Coronary artery (tissue), 2 donors: Measurements from ENCODE around the gene IRF2BP2.

ENCODE experiments used
- DNase-seq: peaks from one replicate; pipeline ENCODE4 v3.0.0-alpha.2; 2017; ENCODE audit warnings: low spot score
- H3K27ac ChIP-seq, 2 donors: fragments of 200-600 bp; sonication (generic); one replicate each; pipeline ENCODE4 v1.5.1; 2016 to 2019
- H3K4me3 ChIP-seq: fragments of 200-600 bp; sonication (generic); 2 replicates; pipeline ENCODE4 v1.5.1; 2016; ENCODE audit warnings: mild to moderate bottlenecking, moderate library complexity
- TF ChIP-seq, protein P1 (sequence below): fragments of 200-600 bp; sonication (generic); IDR thresholded peaks from one replicate; pipeline ENCODE4 v1.5.1; 2019; ENCODE audit warnings: antibody characterized with exemption

IRF2BP2 gene

DNA sequence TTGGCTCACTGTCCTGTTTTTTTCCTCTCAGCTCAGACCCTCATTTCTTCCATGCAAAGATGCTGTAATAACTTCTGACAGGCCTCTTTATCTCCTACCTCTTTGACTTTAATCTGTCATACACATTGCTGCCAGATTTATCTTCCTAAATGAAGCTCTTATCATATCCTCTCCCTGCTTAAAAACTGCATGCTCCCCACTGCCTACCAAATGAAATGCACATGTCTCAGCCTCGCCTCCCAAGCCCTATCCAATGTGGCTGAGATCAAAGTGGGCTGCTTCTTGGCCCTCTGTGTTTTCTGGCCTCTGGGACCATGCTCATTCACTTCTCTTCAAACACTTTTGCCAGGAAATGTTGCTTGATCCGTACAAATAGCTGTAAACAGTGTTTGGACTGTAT, 38.3 kb downstream of the IRF2BP2 start:
- Histone ChIP-seq H3K27ac (no peak overlapping the region), H3K4me3 (no peak overlapping the region)
- DNase-seq = no peak
- TF ChIP-seq, protein P1, sequence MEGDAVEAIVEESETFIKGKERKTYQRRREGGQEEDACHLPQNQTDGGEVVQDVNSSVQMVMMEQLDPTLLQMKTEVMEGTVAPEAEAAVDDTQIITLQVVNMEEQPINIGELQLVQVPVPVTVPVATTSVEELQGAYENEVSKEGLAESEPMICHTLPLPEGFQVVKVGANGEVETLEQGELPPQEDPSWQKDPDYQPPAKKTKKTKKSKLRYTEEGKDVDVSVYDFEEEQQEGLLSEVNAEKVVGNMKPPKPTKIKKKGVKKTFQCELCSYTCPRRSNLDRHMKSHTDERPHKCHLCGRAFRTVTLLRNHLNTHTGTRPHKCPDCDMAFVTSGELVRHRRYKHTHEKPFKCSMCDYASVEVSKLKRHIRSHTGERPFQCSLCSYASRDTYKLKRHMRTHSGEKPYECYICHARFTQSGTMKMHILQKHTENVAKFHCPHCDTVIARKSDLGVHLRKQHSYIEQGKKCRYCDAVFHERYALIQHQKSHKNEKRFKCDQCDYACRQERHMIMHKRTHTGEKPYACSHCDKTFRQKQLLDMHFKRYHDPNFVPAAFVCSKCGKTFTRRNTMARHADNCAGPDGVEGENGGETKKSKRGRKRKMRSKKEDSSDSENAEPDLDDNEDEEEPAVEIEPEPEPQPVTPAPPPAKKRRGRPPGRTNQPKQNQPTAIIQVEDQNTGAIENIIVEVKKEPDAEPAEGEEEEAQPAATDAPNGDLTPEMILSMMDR = no peak

DNA sequence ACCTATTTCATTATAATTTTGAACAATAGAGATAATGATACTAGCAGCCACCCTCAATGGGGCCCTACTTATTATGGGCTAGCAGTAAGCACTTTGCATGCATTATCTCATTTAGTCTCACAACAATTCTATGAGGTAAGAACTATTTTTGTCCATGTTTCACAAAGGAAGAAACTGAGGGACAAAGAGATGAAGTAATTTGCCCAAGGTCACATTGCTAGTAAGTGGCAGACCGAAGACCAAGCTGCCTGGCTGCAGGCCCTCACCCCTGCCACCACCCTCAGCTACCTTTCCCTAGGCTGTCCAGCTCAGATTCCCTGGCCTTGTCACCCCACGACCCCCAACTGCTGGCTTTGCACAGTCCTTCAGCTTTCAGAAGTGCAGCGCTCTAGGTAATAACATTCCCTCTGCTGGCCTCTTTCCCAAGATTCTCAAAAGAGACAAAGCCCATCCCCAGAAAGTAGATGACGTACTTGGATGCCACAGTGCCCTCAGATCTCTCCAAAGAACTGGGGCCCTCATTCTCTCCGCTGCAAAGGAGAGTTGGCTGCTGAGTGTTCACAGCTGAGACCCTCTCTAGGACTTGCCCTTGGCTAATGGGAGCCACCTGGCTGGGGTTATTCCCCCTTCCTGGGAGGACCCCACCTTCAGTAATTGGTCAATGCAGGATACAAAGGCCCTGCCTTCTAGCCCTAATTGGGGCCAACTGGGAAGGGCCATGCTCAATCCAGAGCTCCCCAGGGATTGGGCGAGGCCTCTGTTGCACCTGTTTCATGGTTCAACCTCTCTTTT, 39.5 kb downstream of the IRF2BP2 start:
- no peak for DNase-seq
- no peak overlapping the region for H3K27ac ChIP-seq
- TF ChIP-seq, protein P1 = no peak
- no peak overlapping the region for H3K4me3 ChIP-seq

DNA sequence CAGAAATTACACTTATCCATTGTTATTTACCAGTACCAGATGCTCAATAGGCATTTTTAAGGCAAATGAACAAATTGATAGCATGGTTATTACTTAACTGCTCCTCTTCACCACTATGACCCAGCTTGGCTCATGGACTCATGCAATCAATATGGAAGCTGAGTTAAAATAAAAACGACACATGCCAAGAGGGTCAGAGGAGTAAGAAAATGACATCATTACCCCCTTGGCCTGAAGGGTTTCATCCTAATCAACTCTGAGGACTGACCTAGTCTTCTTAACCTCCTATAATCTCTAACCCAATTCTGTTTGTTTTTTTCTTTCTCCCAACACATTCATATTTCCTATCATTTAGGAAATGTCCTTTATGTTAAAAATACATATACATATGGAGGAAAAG, 41.6 kb downstream of the IRF2BP2 start:
- Histone ChIP-seq H3K27ac (no peak overlapping the region), H3K4me3 (no peak overlapping the region)
- TF ChIP-seq, protein P1 = no peak
- DNase-seq = no peak

DNA sequence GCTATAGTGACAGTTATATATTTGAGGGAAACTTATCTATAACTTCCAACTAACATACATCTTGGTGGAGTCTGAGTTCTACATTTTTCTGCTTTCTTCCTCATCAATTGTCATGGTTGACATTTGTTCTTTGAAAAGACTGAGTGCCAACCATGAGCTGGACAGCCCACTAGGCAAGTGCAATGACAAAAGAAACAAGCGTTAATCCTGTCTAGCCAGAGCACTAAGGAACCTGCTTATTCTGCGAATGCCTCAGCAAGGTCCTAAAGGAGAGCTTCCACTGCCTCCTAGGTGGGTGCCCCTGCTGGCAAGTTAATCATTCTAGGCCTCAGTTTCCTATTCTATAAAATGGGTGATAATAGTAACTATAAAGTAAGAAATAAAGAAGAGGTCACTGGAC, 44.8 kb downstream of the IRF2BP2 start:
- Histone ChIP-seq H3K27ac (no peak overlapping the region), H3K4me3 (no peak overlapping the region)
- no peak for DNase-seq
- TF ChIP-seq, protein P1 = no peak

DNA sequence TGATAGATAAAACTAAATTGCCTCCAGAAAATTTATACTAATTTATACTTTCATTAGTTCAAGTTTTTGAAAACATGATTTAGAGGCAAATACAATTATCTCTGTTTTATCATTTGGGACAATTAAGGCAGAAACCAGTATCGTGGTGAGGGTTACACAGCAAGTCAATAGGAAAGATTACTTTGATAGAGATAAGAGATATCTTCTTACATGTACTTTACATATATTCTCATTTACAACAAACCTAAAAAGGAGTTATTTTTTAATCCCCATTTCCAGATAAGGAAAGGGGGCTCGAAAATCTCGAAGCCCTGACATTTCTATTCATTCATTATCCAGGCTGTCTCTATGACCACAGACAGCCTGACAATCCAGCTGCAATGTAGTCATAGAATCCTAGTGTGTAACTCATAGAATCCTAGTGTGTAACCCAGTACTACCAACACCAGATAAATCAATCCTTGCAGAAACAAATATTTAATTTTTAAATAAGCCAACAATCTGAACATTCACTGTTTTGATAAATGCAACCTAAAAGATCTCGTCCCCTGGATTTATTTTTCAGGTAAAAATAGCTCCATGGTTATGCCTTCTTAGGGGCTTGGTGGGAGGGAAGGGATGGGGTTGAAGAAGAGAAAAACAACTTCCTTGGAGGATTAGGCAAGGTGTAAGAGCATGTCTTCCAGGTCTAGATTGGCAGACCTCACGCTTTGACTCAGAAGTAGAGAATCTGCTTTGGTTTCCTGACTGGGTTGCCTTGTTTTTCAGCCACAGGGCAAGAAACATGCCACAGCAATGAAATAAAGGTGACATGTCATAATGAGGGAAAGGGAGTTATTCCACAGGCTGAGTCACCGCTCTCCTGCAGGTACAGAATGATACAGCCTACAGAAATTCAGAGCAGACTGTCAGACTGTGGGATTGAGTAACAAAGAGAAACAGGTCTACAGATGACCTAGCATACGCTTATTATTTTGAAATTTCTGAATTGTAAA, 45.6 kb downstream of the IRF2BP2 start:
- no peak for DNase-seq
- no peak overlapping the region for H3K4me3 ChIP-seq
- H3K27ac ChIP-seq = no peak overlapping the region
- TF ChIP-seq, protein P1 = no peak

DNA sequence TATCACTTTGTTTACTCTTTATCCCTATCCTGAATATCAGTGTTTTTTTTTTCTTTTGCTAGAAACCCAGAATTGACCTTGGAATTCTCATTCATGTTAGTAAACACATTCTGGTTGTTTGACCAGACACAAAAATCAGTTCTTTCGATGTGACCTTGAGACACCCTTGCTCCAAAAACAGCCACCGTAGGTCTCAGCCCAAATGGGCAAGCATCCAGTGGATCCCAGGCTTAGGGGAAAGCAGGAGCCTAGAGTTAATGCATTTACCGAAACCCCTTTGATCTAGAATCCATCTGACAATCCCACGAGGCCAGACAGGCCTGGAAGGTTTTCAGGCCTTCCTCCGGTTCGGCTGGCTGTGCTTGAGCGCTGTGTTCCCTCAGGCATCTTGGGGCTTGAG, 47.6 kb downstream of the IRF2BP2 start:
- Histone ChIP-seq H3K27ac (no peak overlapping the region), H3K4me3 (no peak overlapping the region)
- TF ChIP-seq, protein P1 = no peak
- DNase-seq = peak; percentile 57
